Suprapubic skin (tissue), 4 donors: ENCODE data around the gene LAMP1. TPM values are rescaled to one million over a fixed set of nuclear protein-coding genes. Genes with fewer than 3 reads are reported as not detected.
"Not testable (repeated sequence)": the region's sequence is repeated elsewhere in the genome, so short reads cannot be mapped to it uniquely, and the experiment has no call there.

Source experiments
- DNase-seq, 2 donors: peaks; one replicate each; pipeline ENCODE4 v3.0.0-alpha.2; 2019; ENCODE audit warnings: low spot score in 2 of 2
- H3K27ac ChIP-seq: fragments of 200-600 bp; sonication (generic); one replicate; pipeline ENCODE4 v1.5.1; 2019
- H3K27me3 ChIP-seq: fragments of 200-600 bp; sonication (generic); one replicate; pipeline ENCODE4 v1.5.1; 2019
- H3K36me3 ChIP-seq: fragments of 200-600 bp; sonication (generic); one replicate; pipeline ENCODE4 v1.5.1; 2019
- H3K4me1 ChIP-seq: fragments of 200-600 bp; sonication (generic); one replicate; pipeline ENCODE4 v1.5.1; 2019
- H3K4me3 ChIP-seq: fragments of 200-600 bp; sonication (generic); one replicate; pipeline ENCODE4 v1.5.1; 2019; ENCODE audit warnings: mild to moderate bottlenecking
- H3K9me3 ChIP-seq: fragments of 200-600 bp; sonication (generic); one replicate; pipeline ENCODE4 v1.5.1; 2019
- EP300 ChIP-seq: sonication (generic); formaldehyde crosslinking; IDR thresholded peaks from one replicate; pipeline ENCODE4 v1.6.1; 2017; ENCODE audit warnings: antibody characterized with exemption
- POLR2A ChIP-seq, 2 donors: fragments of 450-650 bp; IDR thresholded peaks; one replicate each; pipeline ENCODE4 v1.6.1; 2017; ENCODE audit warnings: antibody characterized with exemption in 2 of 2, mild to moderate bottlenecking in 2 of 2, moderate library complexity in 2 of 2
- POLR2AphosphoS5 ChIP-seq, 3 donors: sonication (generic); formaldehyde crosslinking; IDR thresholded peaks; one replicate each; pipeline ENCODE4 v1.6.1; 2017; ENCODE audit warnings: antibody characterized with exemption in 3 of 3
- WGBS: methylation state at CpG from one replicate; pipeline ENCODE4 v1.1.5; 2018; 5-methylcytosine and 5-hydroxymethylcytosine counted together
- total RNA-seq, 4 donors: library from RNA; depleted of rRNA; stranded (reverse); fragments of >200 nt; gene quantifications; one replicate each; pipeline ENCODE4 v1.1.0, GENCODE V29; 2016
- TF ChIP-seq, protein P1 (sequence below), 2 donors: fragments of 200-600 bp in 1 of 2; fragments of 450-650 bp in 1 of 2; sonication (generic) in 1 of 2; IDR thresholded peaks; one replicate each; pipeline ENCODE4 v1.5.1; 2016 to 2019; ENCODE audit warnings: antibody characterized with exemption in 2 of 2, mild to moderate bottlenecking in 1 of 2, moderate library complexity in 1 of 2

Gene LAMP1
- total RNA-seq, 4 donors from 2014 or later, result 131 to 255 (median 222) TPM

DNA sequence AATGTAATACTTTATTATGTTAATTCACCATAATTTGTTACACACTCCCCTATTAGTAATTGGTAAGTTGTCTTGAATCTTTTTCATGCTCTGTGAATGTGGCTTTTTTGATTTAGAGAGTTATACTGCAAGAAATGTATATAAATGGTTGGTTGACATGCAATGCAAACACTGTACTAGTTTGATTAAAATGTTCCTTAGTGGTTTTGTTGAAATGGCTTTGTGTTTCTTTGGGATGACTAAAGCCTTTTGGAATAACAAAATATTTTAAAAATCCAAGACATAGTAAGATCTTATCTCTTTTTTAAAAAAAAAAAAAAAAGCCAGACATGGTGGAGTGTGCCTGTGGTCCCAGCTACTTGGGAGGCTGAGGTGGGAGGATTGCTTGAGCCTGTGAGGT is 10.5 kb downstream of the LAMP1 start:
- H3K27me3 ChIP-seq, result no peaks in the 10 kb centered on the region
- no peak overlapping the region for H3K4me3 ChIP-seq
- no peak overlapping the region for H3K27ac ChIP-seq
- H3K9me3 ChIP-seq, result no peaks in the 10 kb centered on the region
- TF ChIP-seq POLR2AphosphoS5 (IDR thresholded peaks at IDR 0.05) (no peak), POLR2A (IDR thresholded peaks at IDR 0.05) (no peak), EP300 (no peak)
- TF ChIP-seq, protein P1, sequence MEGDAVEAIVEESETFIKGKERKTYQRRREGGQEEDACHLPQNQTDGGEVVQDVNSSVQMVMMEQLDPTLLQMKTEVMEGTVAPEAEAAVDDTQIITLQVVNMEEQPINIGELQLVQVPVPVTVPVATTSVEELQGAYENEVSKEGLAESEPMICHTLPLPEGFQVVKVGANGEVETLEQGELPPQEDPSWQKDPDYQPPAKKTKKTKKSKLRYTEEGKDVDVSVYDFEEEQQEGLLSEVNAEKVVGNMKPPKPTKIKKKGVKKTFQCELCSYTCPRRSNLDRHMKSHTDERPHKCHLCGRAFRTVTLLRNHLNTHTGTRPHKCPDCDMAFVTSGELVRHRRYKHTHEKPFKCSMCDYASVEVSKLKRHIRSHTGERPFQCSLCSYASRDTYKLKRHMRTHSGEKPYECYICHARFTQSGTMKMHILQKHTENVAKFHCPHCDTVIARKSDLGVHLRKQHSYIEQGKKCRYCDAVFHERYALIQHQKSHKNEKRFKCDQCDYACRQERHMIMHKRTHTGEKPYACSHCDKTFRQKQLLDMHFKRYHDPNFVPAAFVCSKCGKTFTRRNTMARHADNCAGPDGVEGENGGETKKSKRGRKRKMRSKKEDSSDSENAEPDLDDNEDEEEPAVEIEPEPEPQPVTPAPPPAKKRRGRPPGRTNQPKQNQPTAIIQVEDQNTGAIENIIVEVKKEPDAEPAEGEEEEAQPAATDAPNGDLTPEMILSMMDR (IDR thresholded peaks at IDR 0.05), result no peak
- H3K4me1 ChIP-seq, result peaks cover 37% of the 10 kb centered on the region
- peaks cover 31% of the 10 kb centered on the region for H3K36me3 ChIP-seq
- DNase-seq, result no peak

DNA sequence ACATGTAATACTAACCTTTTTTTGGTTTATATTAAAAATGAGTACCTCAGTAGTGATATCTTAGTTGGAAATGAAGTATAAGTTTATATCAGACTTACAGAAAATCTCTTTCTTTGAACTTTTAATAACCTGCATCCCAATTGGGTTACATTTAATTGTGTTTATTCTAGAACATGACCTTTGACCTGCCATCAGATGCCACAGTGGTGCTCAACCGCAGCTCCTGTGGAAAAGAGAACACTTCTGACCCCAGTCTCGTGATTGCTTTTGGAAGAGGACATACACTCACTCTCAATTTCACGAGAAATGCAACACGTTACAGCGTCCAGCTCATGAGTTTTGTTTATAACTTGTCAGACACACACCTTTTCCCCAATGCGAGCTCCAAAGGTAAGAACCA is 12.4 kb downstream of the LAMP1 start:
- H3K4me1 ChIP-seq, result peaks cover 20% of the 10 kb centered on the region
- DNase-seq, result no peak
- peaks cover 34% of the 10 kb centered on the region for H3K36me3 ChIP-seq
- H3K4me3 ChIP-seq, result no peak overlapping the region
- H3K27ac ChIP-seq, result no peak overlapping the region
- no peak for TF ChIP-seq POLR2AphosphoS5 (IDR thresholded peaks at IDR 0.05)
- TF ChIP-seq EP300, result no peak
- TF ChIP-seq, protein P1 (IDR thresholded peaks at IDR 0.05), result no peak
- TF ChIP-seq POLR2A (IDR thresholded peaks at IDR 0.05), result no peak
- 94% methylated on average over 6 of the region's 6 CpGs for WGBS
- H3K9me3 ChIP-seq, result no peaks in the 10 kb centered on the region
- H3K27me3 ChIP-seq, result no peaks in the 10 kb centered on the region

DNA sequence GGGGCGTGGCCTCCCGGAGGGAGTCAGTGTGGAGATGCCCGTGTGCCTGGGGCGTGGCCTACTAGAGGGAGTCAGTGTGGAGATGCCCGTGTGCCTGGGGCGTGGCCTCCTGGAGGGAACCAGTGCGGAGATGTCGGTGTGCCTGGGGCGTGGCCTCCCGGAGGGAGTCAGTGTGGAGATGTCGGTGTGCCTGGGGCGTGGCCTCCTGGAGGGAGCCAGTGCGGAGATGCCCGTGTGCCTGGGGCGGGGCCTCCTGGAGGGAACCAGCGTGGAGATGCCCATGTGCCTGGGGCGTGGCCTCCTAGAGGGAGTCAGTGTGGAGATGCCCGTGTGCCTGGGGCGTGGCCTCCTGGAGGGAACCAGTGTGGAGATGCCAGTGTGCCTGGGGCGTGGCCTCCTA is 17.1 kb downstream of the LAMP1 start:
- H3K4me1 ChIP-seq, H3K27ac ChIP-seq, H3K9me3 ChIP-seq, H3K4me3 ChIP-seq, DNase-seq, H3K27me3 ChIP-seq: not testable (repeated sequence)
- WGBS, result 83% methylated on average over 17 of the region's 20 CpGs
- H3K36me3 ChIP-seq, result peaks cover 66% of the 10 kb centered on the region

DNA sequence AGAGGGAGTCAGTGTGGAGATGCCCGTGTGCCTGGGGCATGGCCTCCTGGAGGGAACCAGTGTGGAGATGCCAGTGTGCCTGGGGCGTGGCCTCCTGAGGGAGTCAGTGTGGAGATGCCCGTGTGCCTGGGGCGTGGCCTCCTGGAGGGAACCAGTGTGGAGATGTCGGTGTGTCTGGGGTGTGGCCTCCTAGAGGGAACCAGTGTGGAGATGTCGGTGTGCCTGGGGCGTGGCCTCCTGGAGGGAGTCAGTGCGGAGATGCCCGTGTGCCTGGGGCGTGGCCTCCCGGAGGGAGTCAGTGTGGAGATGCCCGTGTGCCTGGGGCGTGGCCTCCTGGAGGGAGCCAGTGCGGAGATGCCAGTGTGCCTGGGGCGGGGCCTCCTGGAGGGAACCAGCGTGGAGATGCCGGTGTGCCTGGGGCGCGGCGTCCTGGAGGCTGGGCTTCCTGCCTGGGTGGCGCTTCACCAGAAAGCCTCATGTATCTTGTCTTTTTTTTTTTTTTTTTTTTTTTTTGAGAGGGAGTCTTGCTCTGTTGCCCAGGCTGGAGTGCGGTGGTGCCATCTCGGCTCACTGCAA is 17.9 kb downstream of the LAMP1 start:
- H3K4me1 ChIP-seq, H3K27me3 ChIP-seq, H3K4me3 ChIP-seq, H3K9me3 ChIP-seq, DNase-seq, H3K27ac ChIP-seq: not testable (repeated sequence)
- peaks cover 69% of the 10 kb centered on the region for H3K36me3 ChIP-seq
- 68% methylated on average over 21 of the region's 23 CpGs for WGBS

DNA sequence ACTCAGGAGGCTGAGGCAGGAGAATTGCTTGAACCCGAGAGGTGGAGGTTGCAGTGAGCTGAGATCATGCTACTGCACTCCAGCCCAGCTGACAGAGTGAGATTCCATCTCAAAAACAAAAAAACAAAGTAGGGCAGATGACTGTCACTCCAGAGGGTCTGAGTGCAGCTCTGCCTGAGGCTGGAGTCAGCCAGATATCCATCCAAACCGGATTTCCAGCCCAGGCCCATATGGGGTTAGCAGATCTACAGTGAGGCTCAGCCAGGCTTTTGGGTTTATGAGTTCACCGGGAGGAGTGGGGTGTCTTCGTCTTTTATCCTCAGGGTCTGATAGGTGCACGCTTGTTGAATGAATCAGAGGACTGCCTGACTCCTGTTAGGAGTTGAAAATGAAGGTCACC is 19.0 kb downstream of the LAMP1 start:
- TF ChIP-seq POLR2A (IDR thresholded peaks at IDR 0.05) (no peak), EP300 (no peak), POLR2AphosphoS5 (IDR thresholded peaks at IDR 0.05) (no peak)
- TF ChIP-seq, protein P1 (IDR thresholded peaks at IDR 0.05), result no peak
- Histone ChIP-seq H3K27me3 (no peaks in the 10 kb centered on the region), H3K36me3 (peaks cover 69% of the 10 kb centered on the region), H3K4me1 (no peaks in the 10 kb centered on the region), H3K27ac (no peak overlapping the region), H3K9me3 (no peaks in the 10 kb centered on the region), H3K4me3 (no peak overlapping the region)
- WGBS, result 75% methylated on average over 5 of the region's 5 CpGs
- DNase-seq, result no peak

DNA sequence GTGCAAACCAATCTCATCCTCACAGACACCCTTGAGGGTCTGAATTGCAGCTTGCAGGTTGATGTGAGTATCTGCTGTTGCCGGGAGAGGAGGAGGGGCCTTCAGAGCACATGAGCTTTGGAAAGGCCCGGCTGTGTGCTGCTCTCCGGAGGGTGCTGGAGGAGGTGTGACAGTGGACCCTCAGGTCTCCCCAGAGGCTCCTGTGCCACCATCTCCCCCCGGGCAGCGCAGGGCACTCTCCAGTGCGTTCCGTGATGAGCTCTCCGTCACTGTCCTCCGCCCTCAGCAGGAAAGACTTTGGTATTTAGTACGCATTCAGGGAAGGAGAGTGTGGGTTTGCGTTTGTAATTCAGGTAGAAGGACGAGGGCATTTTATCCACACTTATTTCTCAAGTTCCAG is 20.0 kb downstream of the LAMP1 start:
- Histone ChIP-seq H3K27ac (no peak overlapping the region), H3K4me3 (no peak overlapping the region), H3K36me3 (peaks cover 69% of the 10 kb centered on the region), H3K9me3 (no peaks in the 10 kb centered on the region), H3K27me3 (no peaks in the 10 kb centered on the region), H3K4me1 (no peaks in the 10 kb centered on the region)
- WGBS, result 85% methylated on average over 11 of the region's 12 CpGs
- no peak for DNase-seq
- TF ChIP-seq EP300 (no peak), POLR2A (IDR thresholded peaks at IDR 0.05) (no peak), POLR2AphosphoS5 (IDR thresholded peaks at IDR 0.05) (no peak)
- TF ChIP-seq, protein P1 (IDR thresholded peaks at IDR 0.05), result no peak
